Skeletal muscle tissue (tissue), 4 donors: ENCODE data around the gene C1QTNF8. TPM values are rescaled to one million over a fixed set of nuclear protein-coding genes. Genes with fewer than 3 reads are reported as not detected.

ENCODE experiments used
- H3K27ac ChIP-seq: one replicate; pipeline ENCODE4 v1.7.0; 2013; ENCODE audit warnings: mild to moderate bottlenecking, low read depth, low read length, inconsistent platforms
- H3K27me3 ChIP-seq, 3 donors: one replicate each; pipeline ENCODE4 v1.7.0; 2013; ENCODE audit warnings: low read length in 3 of 3; ENCODE audit not compliant: control insufficient read depth in 3 of 3, insufficient read depth in 3 of 3
- H3K36me3 ChIP-seq, 3 donors: one replicate each; pipeline ENCODE4 v1.7.0; 2013; ENCODE audit warnings: low read length in 3 of 3; ENCODE audit not compliant: control insufficient read depth in 3 of 3, insufficient read depth in 3 of 3
- H3K4me1 ChIP-seq, 3 donors: one replicate each; pipeline ENCODE4 v1.7.0; 2013; ENCODE audit warnings: low read length in 3 of 3, mild to moderate bottlenecking in 3 of 3; ENCODE audit not compliant: control insufficient read depth in 3 of 3, insufficient read depth in 3 of 3
- H3K4me3 ChIP-seq, 3 donors: one replicate each; pipeline ENCODE4 v1.7.0; 2013; ENCODE audit warnings: low read length in 3 of 3
- H3K9ac ChIP-seq, 3 donors: one replicate each; pipeline ENCODE4 v1.7.0; 2013; ENCODE audit warnings: low read length in 3 of 3, mild to moderate bottlenecking in 3 of 3, moderate library complexity in 2 of 3, low read depth in 1 of 3
- H3K9me3 ChIP-seq, 3 donors: one replicate each; pipeline ENCODE4 v1.7.0; 2013; ENCODE audit warnings: low read length in 3 of 3; ENCODE audit not compliant: control insufficient read depth in 3 of 3
- total RNA-seq: library from RNA; depleted of rRNA; stranded (reverse); fragments of >200 nt; gene quantifications from one replicate; pipeline ENCODE4 v1.2.3, GENCODE V29; 2014
- donor health status: Osteomylitis.

C1QTNF8 gene
- total RNA-seq, 1 donor from 2014 or later = not detected

DNA sequence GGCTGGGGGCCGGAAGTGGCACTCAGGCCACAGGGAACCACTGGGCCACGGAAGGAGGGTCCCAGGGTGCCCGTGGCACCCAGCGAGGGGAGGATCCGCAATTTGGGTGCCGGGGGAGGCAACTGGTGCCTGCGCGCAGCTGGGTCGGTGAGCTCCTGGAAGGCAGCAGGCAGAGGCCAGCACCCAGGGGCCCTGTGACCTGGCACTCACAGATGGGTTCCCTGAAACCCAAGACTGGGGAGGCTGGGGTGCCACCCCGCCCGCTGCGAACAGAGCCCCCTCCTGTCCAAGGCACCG lies 22.8 kb downstream of the C1QTNF8 start:
- no peak overlapping the region for H3K27ac ChIP-seq

GRCh38 chr16:1072526-1073261 lies 23.4 kb downstream of the C1QTNF8 start, which contains the start of gene SSTR5:
Gene SSTR5 (plus strand): TSS chr16:1072747. CDS start chr16:1078869, 6,122 bp downstream.
- no peaks in the 10 kb centered on the region for H3K4me1 ChIP-seq
- H3K9ac ChIP-seq = no peak within 1 kb of the TSS
- H3K36me3 ChIP-seq = no peaks in the 10 kb centered on the region
- H3K27me3 ChIP-seq = peaks cover 71 to 80% (median 77%) of the 10 kb centered on the region in 3 donors
- H3K27ac ChIP-seq = no peak within 1 kb of the TSS
- H3K4me3 ChIP-seq = no peak within 1 kb of the TSS
- no peaks in the 10 kb centered on the region for H3K9me3 ChIP-seq

More for the DNA sequence above, 22.8 kb downstream of the C1QTNF8 start:
- Histone ChIP-seq H3K9me3 (no peaks in the 10 kb centered on the region), H3K27me3 (peaks cover 69 to 79% (median 76%) of the 10 kb centered on the region in 3 donors), H3K9ac (no peak overlapping the region), H3K36me3 (no peaks in the 10 kb centered on the region), H3K4me1 (no peaks in the 10 kb centered on the region), H3K4me3 (no peak overlapping the region)

DNA sequence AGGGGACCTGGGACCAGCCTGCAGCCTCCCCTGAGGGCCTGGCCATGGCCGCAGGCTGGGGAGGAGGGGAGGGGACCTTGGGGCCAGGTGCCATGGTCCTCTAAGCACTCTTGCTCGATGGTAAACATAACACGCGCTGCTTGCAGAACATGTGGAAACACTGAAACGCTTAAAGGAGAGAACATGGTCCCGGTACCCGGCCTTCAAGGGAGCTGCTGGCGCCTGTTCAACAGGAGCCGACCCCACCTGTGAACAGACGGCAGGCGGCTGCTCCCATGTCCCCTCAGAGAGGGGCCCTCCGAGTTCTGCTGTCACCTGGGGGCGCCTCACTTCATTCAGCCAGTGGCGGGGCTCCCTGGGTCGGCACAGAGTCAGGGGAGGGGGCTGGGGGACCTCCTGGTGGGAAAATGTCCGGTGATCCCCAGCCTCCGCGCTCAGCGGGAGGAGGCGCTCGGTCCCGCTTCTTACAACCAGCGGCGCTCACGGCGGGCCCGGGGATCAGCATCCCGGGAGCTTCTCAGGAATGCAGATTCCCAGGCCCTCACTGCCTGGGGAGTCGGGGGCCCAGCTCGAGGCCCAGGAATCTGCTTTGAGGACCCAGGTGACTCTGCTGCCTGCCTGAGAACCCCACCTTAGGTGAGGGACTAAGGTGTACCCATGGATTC lies 24.4 kb downstream of the C1QTNF8 start:
- H3K27ac ChIP-seq = no peak overlapping the region
- H3K27me3 ChIP-seq = peaks cover 74 to 80% (median 79%) of the 10 kb centered on the region in 3 donors
- no peak overlapping the region for H3K4me3 ChIP-seq

GRCh38 chr16:1070864-1071408 lies 25.1 kb downstream of the C1QTNF8 start:
- Histone ChIP-seq H3K9me3 (no peaks in the 10 kb centered on the region), H3K4me1 (no peaks in the 10 kb centered on the region), H3K4me3 (no peak overlapping the region), H3K9ac (no peak overlapping the region), H3K27ac (no peak overlapping the region), H3K27me3 (peaks cover 75 to 86% (median 85%) of the 10 kb centered on the region in 3 donors), H3K36me3 (no peaks in the 10 kb centered on the region)

More for the DNA sequence above, 24.4 kb downstream of the C1QTNF8 start:
- Histone ChIP-seq H3K36me3 (no peaks in the 10 kb centered on the region), H3K9ac (no peak overlapping the region), H3K9me3 (no peaks in the 10 kb centered on the region), H3K4me1 (no peaks in the 10 kb centered on the region)

DNA sequence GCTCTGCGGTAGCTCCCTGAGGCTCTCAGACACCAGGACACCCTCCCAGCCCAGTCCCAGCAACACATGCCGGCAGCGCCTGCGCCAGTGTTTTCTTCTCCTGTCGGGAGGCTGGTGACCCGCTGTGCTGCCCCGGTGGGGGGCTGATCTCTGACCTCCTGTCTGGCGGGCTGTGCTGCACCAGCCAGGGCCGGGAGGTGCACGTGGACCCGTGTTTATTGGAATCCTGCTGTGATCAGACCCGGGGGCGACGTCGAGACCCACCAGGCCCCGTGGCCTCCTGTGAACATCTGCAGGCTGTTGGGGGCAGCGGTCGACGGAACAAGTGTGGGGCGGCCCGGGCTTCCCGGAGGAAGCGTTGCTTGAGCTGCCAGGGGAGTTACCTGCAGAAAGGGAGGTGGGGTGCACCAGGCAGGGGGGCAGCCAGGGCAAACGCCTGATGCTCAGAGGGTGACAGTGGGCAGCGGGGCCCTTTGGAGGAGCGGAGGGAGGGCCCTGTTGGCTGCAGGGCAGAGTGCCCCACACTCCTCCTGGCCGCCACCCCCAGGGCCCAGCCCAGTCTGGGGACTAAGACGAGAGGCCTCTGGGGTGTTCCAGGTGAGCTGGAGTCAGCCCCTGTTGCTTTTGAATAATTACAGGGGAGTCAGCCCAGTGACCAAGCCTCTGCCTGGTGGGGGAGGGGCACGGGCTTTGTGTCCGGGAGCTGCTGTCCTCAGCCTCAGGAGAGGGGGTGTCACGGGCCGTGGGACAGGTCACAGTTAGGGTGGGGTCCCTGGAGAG lies 25.8 kb downstream of the C1QTNF8 start:
- Histone ChIP-seq H3K4me1 (no peaks in the 10 kb centered on the region), H3K27me3 (peaks cover 73 to 87% (median 84%) of the 10 kb centered on the region in 3 donors), H3K9me3 (no peaks in the 10 kb centered on the region), H3K9ac (no peak overlapping the region), H3K27ac (no peak overlapping the region), H3K4me3 (no peak overlapping the region), H3K36me3 (no peaks in the 10 kb centered on the region)

GRCh38 chr16:1069154-1069553 lies 26.9 kb downstream of the C1QTNF8 start:
- Histone ChIP-seq H3K9me3 (no peaks in the 10 kb centered on the region), H3K27ac (no peak overlapping the region), H3K36me3 (no peaks in the 10 kb centered on the region), H3K4me3 (no peak overlapping the region), H3K27me3 (peaks cover 72 to 89% (median 89%) of the 10 kb centered on the region in 3 donors), H3K9ac (no peak overlapping the region), H3K4me1 (no peaks in the 10 kb centered on the region)

DNA sequence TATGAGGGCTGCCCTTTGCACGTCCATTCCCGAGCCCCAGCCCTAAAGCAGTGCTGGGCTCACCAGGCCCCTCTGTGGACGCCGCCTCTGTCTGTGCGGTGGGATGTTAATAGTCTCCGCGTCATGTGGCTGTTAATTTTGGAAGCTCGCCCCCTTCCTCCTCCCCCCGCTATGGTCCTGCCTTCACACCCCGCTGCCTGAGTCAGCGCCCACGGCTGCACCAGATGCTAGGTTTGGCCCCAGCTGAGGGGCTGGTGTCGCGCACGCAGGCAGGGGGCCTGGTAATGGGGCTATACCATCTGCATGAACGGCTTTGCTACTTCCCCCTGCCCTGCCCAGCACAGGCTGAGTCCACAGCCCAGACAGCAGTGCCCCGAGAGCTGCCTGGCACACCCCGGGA lies 27.6 kb downstream of the C1QTNF8 start:
- Histone ChIP-seq H3K27me3 (peaks cover 65 to 89% (median 86%) of the 10 kb centered on the region in 3 donors), H3K9ac (no peak overlapping the region), H3K4me1 (no peaks in the 10 kb centered on the region)

GRCh38 chr16:1067629-1068028 lies 28.4 kb downstream of the C1QTNF8 start:
- H3K9ac ChIP-seq = no peak overlapping the region
- no peaks in the 10 kb centered on the region for H3K36me3 ChIP-seq
- H3K4me1 ChIP-seq = no peaks in the 10 kb centered on the region
- no peak overlapping the region for H3K4me3 ChIP-seq
- H3K9me3 ChIP-seq = no peaks in the 10 kb centered on the region
- H3K27me3 ChIP-seq = peaks cover 69 to 92% (median 87%) of the 10 kb centered on the region in 3 donors
- no peak overlapping the region for H3K27ac ChIP-seq

More for the DNA sequence above, 27.6 kb downstream of the C1QTNF8 start:
- Histone ChIP-seq H3K4me3 (no peak overlapping the region), H3K9me3 (no peaks in the 10 kb centered on the region), H3K27ac (no peak overlapping the region), H3K36me3 (no peaks in the 10 kb centered on the region)

DNA sequence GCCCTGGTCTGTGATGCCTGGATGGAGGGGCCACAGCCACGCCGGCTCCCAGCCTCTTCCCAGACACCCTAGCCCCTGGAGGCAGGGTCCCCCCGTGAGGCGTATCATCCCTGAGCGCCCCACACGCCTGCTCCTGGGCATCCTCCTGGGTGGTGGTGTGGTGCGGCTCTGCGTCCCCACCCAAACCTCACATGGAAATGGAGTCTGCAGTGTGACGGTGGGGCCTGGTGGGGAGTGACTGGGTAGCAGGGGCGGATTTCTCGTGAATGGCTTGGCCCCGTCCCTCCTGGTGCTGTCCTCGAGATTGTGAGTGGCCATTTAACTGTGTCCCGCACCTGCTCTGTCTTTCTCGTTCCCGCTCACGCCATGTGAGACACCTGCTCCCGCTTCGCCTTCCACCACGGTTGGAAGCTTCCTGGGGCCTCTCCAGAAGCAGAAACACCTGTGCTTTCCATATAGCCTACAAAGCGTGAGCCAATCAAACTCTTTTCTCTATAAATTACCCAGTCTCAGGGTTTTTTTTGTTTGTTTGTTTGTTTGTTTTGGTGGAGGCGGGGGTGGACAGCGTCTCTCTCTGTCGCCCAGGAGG lies 29.4 kb downstream of the C1QTNF8 start:
- Histone ChIP-seq H3K9ac (no peak overlapping the region), H3K27ac (no peak overlapping the region), H3K4me1 (no peaks in the 10 kb centered on the region), H3K27me3 (peaks cover 65 to 93% (median 82%) of the 10 kb centered on the region in 3 donors), H3K9me3 (no peaks in the 10 kb centered on the region), H3K36me3 (no peaks in the 10 kb centered on the region), H3K4me3 (no peak overlapping the region)
